GM12872 (cell line): ENCODE results near the gene EIF4H.

Experiments
- CTCF ChIP-seq: IDR thresholded peaks from 3 replicates; pipeline ENCODE4 v1.5.1; 2011; ENCODE audit warnings: low read depth, mild to moderate bottlenecking, low read length, moderate library complexity; ENCODE audit not compliant: insufficient read depth

Gene EIF4H

GRCh38 chr7:74173866-74174605 lies at the start of gene EIF4H:
TSS of gene EIF4H (plus strand) at chr7:74174356. CDS start at chr7:74174384, 28 bp downstream.
- no peak for TF ChIP-seq CTCF

GRCh38 chr7:74126220-74126880 lies 47.8 kb upstream of the EIF4H start:
- TF ChIP-seq CTCF = no peak

- no peak for TF ChIP-seq CTCF
Observed at GRCh38 chr7:74129887-74130286, 44.3 kb upstream of the EIF4H start.

GRCh38 chr7:74130518-74130917 lies 43.6 kb upstream of the EIF4H start:
- no peak for TF ChIP-seq CTCF

GRCh38 chr7:74134117-74134620 lies 40.0 kb upstream of the EIF4H start:
- no peak for TF ChIP-seq CTCF

GRCh38 chr7:74138334-74138867 lies 35.8 kb upstream of the EIF4H start:
- no peak for TF ChIP-seq CTCF
